NCI-H1436 (cell line): ENCODE data around the gene SLC38A8.
A peak's percentile ranks its signal among the peaks of the same experiment; 100 is the strongest.

Experiments
- DNase-seq: peaks from one replicate; lab custom pipeline; 2025; lab: John Stamatoyannopoulos, UW

Gene SLC38A8

GRCh38 chr16:83969771-83970429, 72.7 kb downstream of the SLC38A8 start:
- no peak for DNase-seq

GRCh38 chr16:83968891-83969649, 73.5 kb downstream of the SLC38A8 start:
- DNase-seq = no peak

GRCh38 chr16:83968306-83968851, 74.2 kb downstream of the SLC38A8 start:
- DNase-seq = no peak

- DNase-seq = peak; percentile 31
Measured at GRCh38 chr16:83967838-83968305, 74.7 kb downstream of the SLC38A8 start, which contains the start of gene NECAB2. Gene NECAB2, plus strand, starts transcription at chr16:83968244. Its CDS starts 405 bp downstream, at chr16:83968649.

GRCh38 chr16:83967091-83967490, 75.5 kb downstream of the SLC38A8 start:
- no peak for DNase-seq

- no peak for DNase-seq
Measured at GRCh38 chr16:83966153-83966696, 76.4 kb downstream of the SLC38A8 start.

GRCh38 chr16:83965444-83966152, 77.0 kb downstream of the SLC38A8 start:
- no peak for DNase-seq

GRCh38 chr16:83964684-83965443, 77.7 kb downstream of the SLC38A8 start:
- DNase-seq = no peak

GRCh38 chr16:83963277-83964119, 79.1 kb downstream of the SLC38A8 start:
- no peak for DNase-seq

- no peak for DNase-seq
Measured at GRCh38 chr16:83961591-83961990, 81.0 kb downstream of the SLC38A8 start.

GRCh38 chr16:83960521-83961249, 81.9 kb downstream of the SLC38A8 start:
- no peak for DNase-seq
